Hematopoietic multipotent progenitor cell treated with erythropoietin and hydrocortisone succinate and interleukin-3 and kit ligand, for 15 days (in vitro differentiated cells): ENCODE results near the gene NDUFAF3.
"Not testable (repeated sequence)": the region's sequence is repeated elsewhere in the genome, so short reads cannot be mapped to it uniquely, and the experiment has no call there.

ENCODE experiments used
- DNase-seq: peaks from one replicate; pipeline ENCODE4 v3.0.0-alpha.2; 2015; ENCODE audit warnings: low spot score

The NDUFAF3 gene

DNA sequence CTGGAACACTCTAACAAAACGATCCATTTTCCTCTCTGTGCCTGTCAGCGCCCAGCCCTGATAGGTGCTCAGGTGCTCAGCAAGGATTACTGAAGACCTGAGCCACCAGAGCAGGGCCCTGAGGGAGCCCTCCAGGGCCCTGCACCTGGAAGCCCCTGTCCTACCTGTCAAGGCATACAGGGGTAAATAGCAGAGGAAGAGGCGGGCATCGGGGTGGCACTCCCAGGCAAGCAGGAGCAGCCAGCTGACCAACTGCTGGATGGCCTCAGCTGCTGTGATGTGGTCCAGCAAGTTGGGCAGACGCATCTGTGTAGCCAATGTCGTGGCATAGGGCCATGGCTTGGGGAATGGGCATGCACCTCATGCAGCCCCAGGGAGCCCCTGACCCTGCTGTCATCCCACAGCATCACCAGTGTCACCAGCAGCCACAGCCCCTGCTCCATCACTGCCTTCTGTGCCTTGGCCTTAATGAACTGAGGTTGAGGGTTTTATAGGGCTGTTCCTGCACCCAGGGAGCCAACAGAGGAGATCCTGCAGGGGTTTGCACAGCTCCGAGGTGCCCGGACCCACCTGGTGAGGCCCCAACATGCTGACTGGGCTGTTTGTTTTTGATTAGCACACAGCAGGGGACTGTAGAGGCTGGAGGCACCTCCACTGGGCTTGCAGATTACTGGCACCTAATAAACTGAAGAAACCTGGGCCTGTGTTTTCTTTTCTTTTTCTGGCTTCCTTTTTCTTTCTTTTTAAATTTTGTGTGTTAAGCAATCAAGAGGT is 22.6 kb upstream of the NDUFAF3 start:
- no peak for DNase-seq

DNA sequence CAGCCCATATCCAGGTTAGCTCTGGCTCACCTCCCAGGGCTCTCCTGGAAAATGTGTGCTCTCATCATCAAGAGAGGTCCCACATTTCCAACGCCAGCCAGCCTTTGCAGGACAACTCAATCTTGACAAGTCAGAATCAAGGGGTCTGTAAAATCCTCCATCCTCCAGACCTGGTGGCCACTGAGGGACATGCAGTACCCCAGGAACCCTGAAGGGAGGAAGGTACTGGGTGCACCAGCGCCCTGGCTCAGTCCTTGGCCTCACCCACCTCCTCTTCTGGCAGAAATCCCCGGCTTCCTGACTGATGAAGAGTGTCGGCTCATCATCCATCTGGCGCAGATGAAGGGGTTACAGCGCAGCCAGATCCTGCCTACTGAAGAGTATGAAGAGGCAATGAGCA is 20.8 kb upstream of the NDUFAF3 start:
- DNase-seq = no peak

DNA sequence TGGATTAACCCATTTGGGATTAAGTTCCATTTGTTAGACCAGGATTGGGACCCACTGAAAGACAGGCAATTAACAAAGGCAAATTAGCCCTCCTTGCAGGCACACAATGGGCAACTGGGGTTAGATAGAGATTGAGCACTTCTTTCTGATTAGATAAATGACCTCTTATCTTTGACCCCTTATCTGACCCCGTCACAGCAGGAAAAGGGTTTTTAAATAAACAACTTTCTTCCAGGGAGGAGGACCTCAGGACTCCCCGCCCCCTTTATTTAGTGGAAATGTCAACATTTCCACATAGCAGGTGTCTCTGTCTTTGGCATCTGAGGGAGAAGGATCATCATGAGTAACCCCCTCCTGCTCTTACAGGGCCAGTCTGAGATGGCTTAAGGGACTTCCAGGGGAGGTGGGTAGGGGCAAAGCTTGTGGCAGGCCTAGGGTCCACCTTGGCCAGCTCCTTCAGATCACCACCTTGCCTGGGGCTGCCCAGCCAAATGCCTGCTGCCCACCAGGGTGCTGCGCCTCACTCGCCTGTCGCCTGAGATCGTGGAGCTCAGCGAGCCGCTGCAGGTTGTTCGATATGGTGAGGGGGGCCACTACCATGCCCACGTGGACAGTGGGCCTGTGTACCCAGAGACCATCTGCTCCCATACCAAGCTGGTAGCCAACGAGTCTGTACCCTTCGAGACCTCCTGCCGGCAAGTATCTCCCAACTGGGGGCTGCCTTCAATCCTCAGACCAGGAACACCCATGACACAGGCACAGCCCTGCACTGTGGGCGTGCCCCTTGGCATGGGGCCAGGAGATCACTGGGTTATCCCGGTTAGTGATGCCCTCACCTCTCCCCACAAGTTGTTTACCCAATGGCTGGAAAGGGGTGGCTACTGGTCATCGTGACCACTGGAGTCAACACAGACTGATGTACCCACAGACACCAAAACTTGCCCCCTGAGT is 17.3 kb upstream of the NDUFAF3 start:
- peak; percentile 87 for DNase-seq

DNA sequence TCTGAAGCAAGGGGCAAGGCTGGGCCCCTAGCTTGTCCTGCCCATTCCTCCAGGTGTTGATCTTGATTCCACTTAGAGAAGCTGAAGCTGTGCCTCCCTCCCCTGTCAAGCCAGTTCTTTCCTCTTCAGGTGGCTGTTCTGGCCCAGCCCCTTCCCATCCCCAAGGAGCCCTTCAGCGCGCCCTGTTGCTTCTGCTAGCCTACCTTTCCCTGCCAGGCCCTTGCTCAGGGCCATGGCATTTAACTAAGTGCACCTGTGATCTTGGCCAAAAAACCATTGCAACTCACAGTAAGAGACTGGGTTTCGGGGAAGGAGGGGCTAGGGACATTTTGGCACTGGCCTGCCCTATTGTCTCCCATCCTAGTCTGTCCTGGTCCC is 16.6 kb upstream of the NDUFAF3 start:
- DNase-seq = no peak

DNA sequence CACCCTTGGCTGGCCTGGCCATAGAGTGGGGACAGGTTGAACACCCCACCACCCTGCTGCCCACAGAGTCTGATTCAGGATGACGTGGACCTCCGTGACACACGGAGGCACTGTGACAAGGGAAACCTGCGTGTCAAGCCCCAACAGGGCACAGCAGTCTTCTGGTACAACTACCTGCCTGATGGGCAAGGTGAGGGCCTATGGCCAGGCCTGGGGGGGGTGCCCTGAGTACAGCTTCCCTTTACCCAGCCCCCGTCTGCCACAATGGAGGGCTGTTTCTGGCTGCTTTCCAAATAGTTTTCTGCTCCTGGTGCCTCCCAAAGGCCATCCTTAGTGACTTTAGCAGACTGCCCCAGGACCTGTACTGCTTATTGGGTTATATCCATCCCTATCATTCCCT is 15.9 kb upstream of the NDUFAF3 start:
- no peak for DNase-seq

DNA sequence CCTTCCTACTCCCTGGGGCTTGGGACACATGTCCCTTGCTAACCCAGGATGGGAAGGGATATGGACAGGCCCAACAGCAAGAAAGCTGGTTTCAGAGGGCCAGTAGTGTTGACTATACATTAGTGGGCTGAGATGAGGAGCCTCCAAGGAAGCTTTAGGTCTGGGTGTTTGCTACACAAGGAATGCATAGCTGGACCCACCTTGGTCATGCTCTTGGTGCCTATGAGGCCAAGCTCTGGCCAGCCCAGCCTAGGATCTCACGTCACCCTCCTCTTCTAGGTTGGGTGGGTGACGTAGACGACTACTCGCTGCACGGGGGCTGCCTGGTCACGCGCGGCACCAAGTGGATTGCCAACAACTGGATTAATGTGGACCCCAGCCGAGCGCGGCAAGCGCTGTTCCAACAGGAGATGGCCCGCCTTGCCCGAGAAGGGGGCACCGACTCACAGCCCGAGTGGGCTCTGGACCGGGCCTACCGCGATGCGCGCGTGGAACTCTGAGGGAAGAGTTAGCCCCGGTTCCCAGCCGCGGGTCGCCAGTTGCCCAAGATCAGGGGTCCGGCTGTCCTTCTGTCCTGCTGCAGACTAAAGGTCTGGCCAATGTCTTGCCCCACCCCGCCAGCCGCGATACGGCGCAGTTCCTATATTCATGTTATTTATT is 15.4 kb upstream of the NDUFAF3 start:
- peak; percentile 49 for DNase-seq

DNA sequence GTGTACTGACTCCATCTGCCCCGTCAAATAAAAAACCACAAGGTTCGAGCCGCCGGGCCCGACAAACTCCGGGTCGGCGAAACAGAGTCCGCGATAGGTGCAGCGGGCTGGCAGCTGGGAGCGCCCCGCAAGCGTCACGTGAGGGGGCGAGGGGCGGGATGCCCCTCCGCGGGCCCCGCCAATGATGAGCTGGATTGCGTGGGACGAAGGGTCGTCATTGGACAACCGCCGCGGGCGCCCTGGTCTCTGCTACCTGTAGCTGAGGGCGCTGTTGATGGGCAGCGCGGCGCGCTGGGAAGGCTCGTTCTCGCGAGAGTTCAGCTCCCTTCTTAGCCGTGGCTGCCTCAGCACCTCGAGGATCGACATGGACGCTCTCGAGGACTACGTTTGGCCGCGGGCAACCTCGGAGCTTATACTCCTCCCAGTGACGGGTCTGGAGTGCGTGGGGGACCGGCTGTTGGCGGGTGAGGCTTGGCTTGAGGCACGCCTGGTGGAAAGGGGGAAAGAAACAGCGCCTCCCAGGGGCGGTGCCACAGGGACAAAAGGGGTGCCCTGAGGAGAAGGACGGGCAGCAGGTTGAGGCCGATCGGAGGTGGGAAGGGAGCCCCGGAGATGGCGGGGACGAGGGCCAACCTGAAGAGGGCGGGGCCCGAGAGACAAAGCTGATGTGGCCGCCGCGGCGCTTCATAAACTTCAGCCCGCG is 14.7 kb upstream of the NDUFAF3 start, which contains the start of gene WDR6:
TSS of gene WDR6 (plus strand) at position 324 of the 703 bp plus-strand sequence. CDS start at position 365, 41 bp downstream.
- peak; percentile 94 for DNase-seq

DNA sequence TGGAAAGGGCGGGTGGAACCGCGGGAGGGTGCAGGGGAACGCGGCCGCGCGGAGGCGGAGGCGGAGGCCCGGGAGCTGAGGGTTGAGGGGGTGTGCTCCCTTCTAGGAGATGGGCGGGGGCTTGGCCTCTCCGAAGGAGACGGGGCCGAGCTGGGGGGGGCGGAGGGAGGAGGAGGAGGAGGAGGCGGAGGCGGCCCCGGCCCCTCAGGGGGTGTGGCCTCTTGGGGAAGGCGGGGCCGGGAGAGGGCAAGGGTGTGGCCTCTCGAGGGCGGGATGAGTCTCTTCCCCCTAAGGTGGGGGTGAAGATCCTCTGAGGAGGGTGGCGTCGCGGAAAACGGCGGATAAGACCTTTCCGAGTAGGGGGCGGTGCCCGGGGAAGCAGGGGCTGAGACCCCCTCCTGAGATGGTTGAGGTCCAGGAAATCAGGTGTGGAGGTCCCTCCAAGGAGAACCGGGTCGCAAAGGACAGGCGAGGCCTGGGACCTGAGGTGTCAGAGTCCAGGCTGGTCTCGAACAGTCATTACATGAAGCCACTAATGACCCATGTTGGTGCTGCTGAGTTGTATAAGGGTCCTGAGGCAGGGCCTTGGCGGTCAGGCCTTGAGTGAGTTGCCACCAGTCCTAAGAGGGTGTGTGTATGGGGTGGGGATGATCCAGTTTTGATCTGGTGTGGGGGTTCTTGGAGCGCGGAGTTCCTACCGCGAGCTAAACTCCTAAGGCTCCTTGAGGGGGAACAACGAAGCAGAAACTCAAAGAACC is 14.0 kb upstream of the NDUFAF3 start:
- DNase-seq = peak; percentile 89

DNA sequence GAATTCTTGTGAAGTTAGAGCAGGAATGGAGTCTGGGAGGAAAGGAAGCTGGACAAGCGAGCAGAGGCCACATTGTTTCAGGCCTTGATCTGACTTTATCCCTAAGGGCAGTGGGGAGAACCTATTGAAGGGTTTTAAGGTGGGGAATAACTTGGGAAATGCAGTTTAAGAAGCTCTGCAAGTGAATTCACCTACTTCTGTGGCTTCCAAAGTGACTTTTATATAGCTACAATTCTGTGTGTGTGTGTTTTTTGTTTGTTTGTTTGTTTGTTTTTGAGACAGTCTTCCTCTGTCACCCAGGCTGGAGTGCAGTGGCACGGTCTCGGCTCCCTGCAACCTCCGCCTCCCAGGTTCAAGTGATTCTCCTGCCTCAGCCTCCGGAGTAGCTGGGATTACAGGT is 13.3 kb upstream of the NDUFAF3 start:
- not testable (repeated sequence) for DNase-seq

DNA sequence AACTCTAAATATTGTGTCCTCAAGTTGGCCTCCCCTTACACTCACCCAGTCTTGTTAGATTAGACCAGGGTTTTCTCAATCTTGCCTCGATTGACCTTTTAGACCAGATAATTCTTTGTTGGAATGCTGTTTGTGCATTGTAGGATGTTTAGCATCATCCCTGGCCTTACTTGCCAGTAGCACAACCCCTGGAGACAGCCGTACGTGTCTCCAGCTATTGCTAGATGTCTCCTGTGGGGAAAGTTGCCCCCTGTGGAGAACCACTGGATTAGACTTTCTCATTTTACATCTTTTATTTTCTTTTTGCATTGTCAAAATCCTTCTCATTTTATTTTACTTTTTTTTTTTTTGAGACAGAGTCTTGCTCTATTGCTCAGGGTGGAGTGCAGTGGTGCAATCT is 12.5 kb upstream of the NDUFAF3 start:
- no peak for DNase-seq

DNA sequence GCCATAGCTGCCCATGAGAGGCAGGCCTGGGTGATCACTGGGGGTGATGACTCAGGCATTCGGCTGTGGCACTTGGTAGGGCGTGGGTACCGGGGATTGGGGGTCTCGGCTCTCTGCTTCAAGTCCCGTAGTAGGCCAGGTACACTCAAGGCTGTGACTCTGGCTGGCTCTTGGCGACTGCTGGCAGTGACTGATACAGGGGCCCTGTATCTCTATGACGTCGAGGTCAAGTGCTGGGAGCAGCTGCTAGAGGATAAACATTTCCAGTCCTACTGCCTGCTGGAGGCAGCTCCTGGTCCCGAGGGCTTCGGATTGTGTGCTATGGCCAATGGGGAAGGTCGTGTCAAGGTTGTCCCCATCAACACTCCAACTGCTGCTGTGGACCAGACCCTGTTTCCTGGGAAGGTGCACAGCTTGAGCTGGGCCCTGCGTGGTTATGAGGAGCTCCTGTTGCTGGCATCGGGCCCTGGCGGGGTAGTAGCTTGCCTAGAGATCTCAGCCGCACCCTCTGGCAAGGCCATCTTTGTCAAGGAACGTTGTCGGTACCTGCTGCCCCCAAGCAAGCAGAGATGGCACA is 9.4 kb upstream of the NDUFAF3 start:
- DNase-seq = no peak

DNA sequence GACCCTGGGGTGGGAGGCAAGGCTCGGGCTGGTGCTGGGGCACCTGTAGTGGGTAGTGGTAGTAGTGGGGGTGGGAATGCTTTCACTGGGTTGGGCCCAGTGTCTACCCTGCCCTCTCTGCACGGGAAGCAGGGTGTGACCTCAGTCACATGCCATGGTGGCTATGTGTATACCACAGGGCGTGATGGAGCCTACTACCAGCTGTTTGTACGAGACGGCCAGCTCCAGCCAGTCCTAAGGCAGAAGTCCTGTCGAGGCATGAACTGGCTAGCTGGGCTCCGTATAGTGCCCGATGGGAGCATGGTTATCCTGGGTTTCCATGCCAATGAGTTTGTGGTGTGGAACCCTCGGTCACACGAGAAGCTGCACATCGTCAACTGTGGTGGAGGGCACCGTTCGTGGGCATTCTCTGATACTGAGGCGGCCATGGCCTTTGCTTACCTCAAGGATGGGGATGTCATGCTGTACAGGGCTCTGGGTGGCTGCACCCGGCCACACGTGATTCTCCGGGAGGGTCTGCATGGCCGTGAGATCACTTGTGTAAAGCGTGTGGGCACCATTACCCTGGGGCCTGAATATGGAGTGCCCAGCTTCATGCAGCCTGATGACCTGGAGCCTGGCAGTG is 8.7 kb upstream of the NDUFAF3 start:
- DNase-seq = no peak

DNA sequence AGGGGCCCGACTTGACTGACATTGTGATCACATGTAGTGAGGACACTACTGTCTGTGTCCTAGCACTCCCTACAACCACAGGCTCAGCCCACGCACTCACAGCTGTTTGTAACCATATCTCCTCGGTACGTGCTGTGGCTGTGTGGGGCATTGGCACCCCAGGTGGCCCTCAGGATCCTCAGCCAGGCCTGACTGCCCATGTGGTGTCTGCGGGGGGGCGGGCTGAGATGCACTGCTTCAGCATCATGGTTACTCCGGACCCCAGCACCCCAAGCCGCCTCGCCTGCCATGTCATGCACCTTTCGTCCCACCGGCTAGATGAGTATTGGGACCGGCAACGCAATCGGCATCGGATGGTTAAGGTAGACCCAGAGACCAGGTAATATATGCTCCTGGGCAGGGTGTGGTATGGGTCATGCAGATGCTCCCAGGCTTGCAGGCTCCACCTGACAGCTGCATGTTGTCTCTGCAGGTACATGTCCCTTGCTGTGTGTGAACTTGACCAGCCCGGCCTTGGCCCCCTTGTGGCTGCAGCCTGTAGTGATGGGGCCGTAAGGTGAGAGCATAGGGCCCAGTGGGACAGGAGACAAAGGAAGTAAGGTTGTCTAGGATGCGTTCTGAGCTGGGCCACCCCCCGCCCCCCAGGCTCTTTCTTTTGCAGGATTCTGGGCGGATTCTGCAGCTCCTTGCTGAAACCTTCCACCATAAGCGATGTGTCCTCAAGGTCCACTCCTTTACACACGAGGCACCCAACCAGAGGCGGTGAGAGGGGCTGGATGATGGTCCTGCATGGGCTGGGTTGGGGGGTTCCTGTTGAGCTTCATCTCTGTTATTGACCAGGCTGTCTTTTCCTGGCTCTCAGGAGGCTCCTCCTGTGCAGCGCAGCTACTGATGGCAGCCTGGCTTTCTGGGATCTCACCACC is 7.9 kb upstream of the NDUFAF3 start:
- DNase-seq = peak; percentile 58

DNA sequence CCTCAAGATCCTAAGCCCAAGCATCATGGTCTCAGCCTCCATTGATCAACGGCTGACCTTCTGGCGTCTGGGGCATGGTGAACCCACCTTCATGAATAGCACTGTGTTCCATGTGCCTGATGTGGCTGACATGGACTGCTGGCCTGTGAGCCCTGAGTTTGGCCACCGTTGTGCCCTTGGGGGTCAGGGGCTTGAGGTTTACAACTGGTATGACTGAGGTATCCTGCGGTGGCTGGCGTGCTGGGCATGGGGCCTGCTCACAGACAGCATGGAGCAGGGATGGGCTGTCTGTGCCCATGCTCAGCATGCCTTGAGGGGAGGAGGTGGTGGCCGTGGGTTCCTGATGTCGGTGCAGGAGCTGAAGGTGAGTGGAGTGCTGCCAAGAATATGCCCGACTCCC is 6.8 kb upstream of the NDUFAF3 start:
- DNase-seq = no peak

DNA sequence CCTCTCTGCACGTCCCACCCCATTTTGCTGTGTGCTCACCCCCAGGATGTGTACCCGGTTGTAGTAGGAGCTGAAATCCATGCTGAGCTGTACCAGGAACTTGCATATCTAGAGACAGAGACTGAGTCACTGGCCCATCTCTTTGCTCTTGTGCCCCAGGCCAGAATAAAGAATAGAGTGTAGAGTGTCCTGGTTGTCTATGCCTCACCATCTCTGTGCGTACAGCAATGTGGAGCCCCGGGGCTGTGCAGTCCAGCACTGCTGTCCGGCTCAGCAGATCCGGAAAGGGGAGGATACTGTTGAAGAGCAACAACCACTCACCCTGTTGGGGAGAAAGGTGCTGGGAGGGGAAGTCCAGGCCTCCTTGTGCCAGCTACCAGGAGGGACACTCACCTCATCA is 6.2 kb upstream of the NDUFAF3 start:
- no peak for DNase-seq

DNA sequence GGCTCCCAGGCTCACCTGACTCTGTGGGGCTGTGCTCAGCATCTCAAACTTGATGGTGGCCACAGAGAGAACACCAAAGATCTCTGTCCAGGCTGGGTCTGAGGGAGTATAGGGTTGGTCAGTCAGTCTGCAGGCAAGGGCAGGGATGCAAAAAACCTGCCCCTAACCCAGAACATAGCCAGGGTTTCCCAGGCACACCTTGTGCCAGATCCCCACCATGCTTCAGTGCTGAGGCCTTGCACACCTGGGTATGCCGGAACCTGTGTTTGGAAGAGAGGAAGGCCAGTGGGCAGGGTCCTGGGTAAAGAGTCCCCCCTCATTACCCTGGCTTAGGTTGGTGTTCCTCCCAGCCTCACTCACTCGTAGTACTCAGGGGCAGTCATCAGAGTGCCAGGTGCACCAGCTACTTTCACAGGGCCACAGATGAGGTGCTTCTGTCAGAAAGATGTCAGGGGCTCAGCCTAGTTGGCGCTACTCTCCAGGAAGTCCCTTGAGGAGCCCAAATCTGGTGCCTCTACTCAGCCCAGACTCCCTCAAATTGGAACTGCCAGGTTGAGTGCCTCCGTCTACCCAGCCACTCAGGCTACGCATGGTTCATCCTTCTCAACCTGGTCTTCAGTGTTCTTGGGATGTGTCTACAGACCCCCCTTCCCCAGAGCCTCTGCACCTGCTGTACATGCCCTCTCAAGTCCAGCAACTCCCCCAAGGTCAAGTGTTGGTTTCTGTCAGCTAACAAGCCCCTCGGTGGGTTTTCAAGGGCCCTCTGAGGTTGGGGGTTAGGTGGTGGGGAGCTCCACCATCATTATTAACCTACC is 5.3 kb upstream of the NDUFAF3 start:
- DNase-seq = no peak

DNA sequence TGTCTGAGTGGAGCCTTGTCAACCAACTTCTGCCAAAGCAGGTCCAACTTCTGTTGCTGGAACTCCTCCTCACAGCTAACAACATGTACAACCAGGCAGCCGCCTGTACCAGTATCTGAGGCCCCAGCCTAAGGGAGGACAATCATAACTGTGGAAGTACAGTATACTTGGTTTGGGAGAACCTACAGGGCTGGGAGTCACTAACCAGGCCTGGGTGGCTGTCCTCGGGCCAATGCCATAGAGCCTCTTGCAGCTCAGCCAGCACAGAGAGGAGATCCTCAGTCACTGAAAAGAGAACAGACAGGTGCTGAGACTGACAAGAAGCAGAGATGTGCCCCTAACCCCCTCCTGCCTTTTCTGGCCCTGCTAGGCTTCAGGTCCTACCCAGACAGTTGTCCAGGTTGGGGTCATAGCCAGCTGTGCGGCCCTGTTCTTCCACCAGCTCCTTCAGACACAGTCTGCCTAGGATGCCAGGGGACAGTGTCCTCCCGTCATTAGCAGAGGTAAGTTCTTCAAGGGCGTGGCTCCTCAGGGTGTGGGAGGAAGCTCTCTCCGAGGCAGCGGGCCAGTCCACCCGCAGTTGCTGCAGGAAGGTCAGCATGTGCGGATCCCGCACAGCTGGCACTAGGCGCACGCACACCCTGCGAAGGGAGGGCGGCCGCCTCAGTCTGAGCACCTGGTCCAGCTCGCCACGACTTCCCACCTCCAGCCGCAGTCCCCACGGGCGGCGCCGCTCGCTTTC is 4.5 kb upstream of the NDUFAF3 start:
- DNase-seq = no peak
